HG03139 (cell line): ENCODE results near the gene NOC2L.

ENCODE experiments used
- ATAC-seq: cut with Tn5 transposase; IDR thresholded peaks from one replicate; pipeline ENCODE4 v1.9.1; 2021; ENCODE audit not compliant: unreplicated experiment

Gene NOC2L

DNA sequence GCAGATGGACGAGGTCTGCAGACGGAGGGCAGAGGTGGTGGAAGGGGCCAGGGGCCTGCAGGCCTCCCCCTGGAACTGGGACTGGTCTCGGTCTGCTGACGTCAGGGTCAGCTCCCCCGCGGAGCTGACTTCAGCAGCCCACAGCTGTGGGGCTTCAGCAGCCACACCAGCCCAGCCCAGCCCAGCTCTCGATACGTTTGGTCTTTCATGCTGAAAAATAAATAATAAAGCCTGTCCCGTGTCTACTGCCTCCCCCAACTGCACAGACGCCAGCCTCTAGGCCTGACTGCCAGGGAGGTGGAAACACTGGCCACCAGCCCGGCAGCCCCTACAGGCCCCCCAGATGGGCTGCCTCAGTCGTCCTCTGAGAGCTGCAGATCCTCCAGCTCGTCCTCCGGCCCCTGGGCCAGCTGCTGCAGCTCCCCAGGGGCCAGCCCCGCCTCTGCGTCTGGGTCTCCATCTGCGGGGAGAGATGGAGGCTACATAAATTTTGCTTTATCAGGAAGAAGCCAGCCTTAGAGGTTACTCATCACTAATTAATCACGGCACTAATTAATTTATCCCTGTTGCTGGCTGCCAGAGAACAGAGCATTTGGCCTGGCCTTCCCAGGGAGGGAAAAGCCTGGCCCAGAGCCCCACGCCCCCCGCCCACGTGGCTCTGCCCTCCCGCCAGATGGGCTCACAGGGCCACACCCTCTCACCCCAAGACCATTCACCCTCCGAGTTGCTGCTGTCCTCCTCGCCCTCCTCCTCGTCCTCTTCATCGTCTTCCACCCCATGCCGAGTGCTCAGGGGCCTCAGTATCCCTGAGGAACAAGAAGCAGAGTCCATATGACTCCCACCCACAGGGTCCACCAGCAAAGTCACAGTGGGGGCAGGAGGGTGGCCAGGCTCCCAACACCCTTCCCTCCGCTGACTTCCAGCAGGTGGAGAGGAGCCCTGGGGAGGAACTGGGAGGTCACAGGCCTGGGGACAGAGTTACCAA is 14.4 kb downstream of the NOC2L start:
- no peak for ATAC-seq

DNA sequence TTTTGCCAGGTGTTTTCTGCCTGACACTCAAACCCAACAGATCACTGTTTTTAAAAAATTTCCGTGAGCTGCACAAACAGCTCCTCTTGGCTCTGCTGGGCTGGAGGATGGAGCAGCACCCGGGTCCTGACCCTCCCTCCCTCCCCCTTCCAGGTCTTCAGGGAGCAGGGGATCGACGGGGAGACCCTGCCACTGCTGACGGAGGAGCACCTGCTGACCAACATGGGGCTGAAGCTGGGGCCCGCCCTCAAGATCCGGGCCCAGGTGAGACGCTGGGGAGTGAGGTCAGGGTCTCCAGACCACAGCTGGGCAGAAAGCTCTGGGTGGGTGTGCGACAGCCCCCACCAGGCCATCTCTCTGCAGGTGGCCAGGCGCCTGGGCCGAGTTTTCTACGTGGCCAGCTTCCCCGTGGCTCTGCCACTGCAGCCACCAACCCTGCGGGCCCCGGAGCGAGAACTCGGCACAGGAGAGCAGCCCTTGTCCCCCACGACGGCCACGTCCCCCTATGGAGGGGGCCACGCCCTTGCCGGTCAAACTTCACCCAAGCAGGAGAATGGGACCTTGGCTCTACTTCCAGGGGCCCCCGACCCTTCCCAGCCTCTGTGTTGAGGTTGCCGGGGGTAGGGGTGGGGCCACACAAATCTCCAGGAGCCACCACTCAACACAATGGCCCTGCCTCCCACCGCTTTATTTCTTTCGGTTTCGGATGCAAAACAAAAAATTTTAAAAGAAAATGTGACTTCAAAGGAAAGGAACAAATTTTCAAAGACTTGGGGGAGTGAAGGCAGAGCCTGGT is 15.3 kb downstream of the NOC2L start:
- ATAC-seq, result no peak

DNA sequence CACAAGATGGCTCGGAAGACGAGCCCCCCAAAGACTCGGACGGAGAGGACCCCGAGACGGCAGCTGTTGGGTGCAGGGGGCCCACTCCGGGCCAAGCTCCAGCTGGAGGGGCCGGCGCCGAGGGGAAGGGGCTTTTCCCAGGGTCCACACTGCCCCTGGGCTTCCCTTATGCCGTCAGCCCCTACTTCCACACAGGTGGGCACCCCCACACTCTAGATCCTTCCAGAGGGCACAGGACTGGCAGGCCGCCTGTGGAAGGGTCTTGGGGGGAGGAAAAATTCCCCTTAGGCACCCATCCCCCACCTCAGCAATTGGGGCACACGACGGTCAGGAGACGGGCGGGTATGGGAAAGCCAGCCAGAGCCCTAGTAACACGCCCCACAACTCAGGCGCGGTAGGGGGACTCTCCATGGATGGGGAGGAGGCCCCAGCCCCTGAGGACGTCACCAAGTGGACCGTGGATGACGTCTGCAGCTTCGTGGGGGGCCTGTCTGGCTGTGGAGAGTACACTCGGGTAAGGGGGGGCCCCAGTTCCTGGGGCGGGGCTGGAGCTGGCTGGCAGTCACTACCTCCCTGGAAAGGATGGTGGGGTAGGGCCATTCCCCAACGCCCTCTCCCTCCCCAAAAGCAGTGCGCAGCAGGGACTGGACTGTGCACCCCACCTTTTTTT is 16.1 kb downstream of the NOC2L start:
- ATAC-seq, result no peak

DNA sequence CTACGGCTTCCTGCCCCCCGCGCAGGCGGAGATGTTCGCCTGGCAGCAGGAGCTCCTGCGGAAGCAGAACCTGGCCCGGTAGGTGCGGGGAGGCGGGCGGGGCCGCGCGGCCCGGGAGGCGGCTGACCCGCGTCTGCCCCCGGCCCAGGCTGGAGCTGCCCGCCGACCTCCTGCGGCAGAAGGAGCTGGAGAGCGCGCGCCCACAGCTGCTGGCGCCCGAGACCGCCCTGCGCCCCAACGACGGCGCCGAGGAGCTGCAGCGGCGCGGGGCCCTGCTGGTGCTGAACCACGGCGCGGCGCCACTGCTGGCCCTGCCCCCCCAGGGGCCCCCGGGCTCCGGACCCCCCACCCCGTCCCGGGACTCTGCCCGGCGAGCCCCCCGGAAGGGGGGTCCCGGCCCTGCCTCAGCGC is 16.6 kb downstream of the NOC2L start:
- ATAC-seq, result no peak

DNA sequence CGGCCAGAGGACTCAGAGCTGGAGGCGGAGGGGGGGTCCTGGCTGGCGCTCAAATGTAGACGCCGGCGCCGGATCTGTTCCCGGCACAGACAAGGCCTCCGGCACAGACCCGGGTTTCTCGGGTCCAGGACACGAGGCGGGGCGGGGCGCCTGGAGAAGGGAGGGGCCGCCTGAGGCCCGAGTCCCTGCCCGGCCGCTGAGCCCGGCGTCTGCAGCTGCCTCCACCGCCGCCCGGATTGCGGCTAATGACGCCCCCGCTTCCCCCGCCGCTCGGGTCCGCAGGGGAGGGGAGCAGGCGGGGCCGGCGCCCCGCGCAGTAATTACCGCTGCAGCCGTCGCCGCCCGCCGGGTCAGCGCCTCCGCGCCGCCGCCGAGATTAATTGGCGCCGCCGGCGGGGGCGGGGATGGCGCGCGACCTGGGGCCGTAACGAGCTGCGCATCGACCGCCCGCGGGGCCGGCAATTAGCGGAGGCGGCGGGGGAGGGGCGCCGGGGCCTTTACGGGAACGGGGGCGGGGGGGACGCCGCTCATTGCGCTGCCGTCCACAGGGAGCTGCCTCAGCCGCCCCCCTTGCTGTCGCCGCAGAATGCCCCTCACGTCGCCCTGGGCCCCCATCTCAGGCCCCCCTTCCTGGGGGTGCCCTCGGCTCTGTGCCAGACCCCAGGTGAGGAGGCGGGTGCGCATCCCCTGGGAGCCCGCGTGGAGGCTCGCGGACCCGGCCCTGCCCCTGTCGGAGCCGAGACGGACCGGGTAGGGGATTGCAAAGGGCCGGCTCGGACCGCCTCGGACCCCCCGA is 17.3 kb downstream of the NOC2L start:
- no peak for ATAC-seq

DNA sequence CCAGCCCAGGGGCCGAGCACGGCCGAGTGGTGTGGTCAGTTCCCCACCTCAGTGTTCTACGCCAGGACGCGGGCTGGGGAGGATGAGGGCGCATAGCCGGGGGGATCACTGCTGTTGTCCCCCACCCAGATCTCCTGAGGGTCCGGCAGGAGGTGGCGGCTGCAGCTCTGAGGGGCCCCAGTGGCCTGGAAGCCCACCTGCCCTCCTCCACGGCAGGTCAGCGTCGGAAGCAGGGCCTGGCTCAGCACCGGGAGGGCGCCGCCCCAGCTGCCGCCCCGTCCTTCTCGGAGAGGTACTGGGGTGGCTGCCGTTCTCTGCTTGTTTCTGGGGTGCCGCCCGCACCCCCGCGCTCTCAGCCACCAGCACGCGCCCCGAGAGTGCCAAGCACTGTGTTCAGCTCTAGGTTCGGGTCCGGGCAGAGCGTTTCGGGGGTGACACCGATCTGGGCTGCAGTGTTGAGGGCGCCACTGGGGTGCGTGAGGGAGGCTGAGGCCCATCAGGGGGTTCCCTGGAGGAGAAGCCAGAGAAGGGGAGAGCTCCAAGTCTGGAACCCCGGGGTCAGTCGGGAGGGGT is 18.0 kb downstream of the NOC2L start:
- ATAC-seq, result no peak

DNA sequence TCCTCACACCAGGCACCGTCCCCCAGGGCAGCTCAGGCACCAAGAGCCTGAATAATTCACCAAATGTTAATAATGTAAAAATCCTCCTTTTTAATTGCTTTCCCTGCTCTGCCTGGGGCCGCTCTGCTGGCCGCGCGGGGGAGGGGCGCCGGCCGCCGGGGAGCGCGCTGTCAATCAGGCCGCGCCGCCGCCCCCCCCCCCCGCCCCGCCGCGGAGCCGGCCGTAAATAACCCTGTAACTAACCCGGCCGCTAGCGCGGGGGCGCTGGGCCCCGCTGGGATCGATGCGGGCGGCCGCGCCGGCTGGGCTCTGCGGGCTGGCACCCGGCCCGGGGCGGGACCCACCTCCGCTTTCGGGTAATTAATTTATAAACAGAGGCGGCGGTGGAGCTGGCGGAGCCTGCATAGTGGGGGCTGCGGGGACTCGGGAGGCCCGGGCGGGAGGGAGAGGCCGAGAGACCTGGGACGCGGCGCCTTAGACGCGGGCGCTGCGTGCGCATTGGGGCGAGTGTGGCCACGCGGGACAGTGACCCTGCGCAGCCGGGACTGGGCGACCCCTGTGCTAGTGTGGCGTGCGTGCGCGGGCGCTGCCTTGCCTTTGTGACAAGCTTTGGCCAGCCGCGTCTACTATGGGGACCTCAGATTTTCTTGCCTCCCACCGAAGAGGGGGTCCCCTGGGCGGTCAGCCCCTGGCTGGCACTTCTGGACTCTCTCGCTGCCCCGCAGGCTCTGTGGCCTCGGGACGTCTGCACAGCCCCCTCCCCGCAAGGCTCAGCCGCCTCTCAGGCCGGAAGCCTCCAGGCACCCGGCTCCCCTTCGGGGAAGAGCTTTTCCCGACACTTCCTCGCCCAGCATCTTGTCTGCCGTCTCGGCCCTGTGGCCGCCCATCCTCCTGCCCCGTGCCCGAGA is 18.7 kb downstream of the NOC2L start:
- no peak for ATAC-seq

DNA sequence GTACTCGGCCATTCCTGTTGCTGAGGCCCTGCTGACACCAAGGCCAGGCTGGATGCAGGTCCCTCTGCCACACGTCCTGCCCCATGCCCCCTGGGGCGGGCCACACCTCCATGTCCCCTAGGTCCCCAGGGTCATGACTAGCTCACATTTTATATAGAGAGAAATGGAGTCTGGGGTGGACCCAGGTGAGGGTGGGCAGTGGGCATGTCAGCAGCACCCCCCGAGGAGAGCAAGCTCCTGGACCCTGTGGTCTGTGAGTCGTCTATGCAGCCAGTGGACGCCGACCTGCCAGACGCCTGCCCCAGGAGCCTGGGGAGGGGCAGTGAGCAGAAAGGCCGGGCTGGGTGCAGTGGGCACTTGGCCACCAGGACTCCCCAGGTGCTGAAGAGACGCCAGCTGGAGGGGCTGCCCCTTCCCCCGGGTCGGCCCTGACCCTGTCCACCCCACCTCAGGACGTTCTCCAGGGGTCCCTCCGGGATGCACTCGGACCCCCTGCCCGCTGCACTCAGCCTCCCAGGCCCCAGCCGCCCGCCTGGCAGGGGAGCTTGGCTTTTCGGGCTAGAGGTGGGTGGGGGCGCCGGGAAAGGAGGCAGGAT is 19.4 kb downstream of the NOC2L start:
- ATAC-seq, result no peak

DNA sequence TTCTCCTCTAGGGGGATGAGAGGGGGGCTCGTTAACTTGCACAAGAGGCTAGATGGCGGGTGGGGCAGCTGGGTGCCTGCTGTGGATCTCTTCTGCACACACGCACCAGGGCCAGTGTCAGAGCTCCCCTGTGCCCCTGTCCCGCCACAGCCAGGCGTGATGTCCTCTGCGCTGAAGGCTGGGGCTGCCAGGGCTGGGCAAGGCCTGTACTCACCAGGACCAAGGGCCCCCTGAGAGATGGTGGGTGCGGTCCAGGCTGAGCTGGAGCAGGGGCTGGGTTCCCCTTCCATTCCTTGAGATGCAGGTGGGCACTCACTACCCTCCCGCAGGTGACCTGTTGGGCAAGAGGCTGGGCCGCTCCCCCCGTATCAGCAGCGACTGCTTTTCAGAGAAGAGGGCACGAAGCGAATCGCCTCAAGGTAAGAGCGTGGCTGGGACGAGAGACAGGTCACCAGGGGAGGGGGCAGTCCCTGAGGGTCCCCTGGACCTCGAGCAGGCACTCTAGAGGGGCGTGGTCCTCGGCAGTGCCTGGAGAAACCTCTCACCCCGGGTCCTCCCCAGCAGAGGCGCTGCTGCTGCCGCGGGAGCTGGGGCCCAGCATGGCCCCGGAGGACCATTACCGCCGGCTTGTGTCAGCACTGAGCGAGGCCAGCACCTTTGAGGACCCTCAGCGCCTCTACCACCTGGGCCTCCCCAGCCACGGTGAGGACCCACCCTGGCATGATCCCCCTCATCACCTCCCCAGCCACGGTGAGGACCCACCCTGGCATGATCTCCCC is 20.2 kb downstream of the NOC2L start:
- no peak for ATAC-seq

DNA sequence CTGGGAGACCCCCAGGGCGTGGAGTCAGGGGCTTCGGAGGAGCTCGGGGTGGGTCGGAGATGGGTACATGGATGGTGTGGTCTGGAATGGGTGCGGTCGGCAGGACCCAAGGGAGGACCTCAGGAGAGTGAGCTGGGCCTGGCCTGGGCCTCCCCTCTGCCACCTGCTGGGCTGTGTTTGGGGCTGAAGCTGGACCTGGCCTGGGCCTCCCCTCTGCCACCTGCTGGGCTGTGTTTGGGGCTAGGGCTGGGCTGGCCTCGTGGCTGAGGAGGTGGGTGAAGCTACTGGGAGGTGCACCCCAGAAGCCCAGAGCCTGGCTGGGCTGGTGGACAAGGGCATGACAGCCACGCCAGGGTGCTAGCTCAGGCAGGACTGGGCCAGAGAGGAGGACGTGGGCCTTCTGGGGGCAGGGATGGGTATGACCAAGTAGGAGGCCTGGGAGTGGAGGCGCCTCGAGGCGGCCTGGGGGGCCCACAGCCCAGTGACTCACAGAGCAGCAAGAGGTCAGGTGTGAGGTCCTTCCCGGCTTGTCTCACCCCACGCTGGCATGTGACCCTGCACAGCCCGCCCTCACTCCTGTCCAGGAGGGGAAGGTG is 20.9 kb downstream of the NOC2L start:
- no peak for ATAC-seq

DNA sequence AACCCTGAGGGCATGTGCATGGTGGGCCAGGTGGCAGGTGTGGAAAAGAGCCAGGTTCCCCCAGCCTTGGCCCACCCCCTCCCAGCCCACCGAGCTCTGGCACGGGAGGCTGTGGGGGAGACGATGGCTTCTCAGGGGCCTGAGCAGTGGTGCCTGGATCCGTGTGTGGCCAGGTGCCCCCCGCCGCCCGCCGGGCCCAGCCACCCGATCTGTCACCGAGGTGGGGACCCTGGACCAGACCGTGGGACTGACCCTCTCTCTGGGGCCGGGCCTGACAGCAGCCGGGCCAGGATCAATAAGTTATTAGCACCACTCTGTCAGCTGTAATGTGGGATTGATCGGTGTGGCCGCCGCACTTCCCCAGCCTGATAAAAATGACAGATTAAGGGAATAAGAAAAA is 21.5 kb downstream of the NOC2L start:
- no peak for ATAC-seq

DNA sequence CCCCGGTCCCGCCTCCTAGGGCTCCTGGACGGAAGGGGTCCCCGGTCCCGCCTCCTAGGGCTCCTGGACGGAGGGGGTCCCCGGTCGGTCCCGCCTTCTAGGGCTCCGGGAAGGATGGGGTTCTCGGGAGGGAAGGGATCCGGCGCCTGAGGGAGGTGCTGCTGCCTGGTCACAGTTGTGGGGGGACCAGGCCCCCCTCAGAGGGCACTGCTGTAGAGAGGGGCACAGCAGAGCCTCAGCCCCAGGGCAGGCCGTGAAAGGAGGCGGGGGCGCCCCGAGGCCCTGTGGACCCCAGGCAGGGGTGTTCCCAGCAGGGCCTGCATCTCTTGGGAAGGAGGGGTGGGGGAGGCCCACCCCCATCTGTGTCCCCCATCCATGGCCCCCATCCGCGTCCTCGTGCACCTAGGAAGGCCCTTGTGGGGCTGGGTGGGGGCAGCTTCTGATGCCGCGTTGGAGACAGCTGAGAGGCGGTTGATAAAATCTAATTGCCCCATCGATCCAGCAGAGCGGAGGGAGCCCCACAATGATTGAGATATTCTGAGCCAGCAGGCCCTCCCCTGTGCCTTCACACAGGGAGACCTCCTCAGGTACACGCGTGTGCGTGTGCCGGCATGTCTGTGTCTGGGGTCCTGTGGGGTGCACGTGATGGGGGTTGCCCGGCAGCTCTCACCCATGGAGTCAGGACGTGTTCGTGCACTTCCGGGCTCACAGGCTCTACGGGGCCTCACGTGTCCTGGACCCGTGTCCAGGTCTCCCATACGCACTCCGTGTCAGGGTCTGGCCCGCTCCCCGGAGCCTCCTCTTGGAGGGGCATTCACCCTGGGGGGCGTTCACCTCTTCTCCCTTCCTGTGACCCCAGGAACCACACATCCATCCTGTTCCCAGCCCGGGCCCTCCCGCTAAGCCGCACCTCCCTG is 22.4 kb downstream of the NOC2L start:
- ATAC-seq, result no peak

DNA sequence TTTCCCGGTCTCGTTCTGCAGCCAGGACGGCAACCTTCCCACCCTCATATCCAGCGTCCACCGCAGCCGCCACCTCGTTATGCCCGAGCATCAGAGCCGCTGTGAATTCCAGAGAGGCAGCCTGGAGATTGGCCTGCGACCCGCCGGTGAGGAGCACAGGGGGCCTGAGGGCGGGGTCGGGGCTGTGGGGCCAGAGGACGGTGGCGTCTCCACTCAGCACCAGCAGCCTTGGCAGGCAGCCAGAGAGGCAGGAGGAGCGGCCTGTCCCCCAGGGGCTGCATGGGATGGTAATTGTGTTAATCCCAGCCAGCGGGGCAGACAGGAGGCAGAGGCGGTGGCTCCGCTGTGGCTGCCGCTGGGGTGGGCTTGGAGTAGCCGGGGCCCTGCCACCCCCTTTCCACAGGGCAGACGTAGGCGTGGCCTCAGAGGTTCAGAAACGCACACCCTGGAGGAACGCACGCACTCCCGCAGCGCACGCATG is 23.3 kb downstream of the NOC2L start:
- ATAC-seq, result no peak

DNA sequence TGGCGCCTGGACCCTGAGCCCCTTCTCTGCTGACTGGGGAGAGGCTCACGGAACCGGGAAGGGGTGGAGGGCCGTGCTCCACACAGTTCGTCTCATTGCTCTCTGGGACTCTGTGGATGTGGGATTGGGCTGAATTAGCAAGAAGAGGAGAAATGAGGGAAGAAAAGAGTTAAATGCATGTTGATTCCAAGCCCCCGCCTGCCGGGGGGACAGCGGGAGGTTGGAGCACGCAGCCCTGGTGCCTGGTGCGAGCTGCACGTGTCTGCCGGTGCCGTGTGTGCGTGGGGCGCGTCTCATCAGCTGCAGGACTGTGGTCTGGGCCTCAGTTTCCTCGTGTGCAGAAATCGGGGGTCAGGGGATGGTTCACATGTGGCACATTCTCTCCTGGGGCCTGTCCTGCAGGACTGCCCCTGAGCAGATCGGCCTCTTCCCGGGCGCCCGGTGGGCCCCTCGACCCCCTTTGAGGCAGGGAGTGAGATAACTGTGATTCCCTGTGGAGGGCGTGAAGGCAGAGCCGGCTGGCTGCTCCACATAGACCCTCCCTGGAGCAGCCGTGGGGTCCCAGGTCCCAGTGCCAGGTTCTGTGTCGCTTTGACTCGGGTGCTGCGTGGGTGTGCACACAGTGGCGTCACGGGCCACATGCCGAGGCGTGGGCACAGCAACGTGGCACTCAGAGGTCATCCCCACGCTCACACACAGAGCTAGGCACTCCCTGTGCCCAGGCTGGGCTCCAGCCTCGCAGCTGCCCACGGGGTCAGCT is 23.9 kb downstream of the NOC2L start:
- no peak for ATAC-seq

DNA sequence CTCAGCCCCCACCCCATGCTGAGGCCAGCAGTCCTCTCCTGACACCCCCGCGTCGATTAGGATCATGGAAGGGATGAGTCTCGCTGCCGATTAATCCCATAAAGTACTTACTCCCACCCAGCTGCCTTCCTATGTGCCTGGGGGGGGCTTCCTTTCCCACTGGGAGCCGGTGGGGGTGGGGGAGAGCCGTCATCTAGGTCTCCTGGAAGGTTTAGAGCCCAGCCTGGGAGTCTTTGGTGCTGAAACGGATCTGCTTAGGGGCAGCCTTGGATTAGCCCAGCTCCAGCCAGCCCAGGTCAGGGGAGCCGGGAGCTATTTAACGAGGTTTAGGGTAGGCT is 25.5 kb downstream of the NOC2L start:
- no peak for ATAC-seq
